Transverse colon (tissue), 4 donors: ENCODE measurements around the gene MRPL39. TPM values are rescaled to one million over a fixed set of nuclear protein-coding genes. Genes with fewer than 3 reads are reported as not detected.

Experiments used
- DNase-seq: peaks from one replicate; pipeline ENCODE4 v3.0.0-alpha.2; 2019
- H3K27ac ChIP-seq, 4 donors: fragments of 200-600 bp; sonication (generic); 2 replicates each; pipeline ENCODE4 v1.5.1; 2016 to 2018; ENCODE audit warnings: inconsistent platforms in 4 of 4
- H3K27me3 ChIP-seq: fragments of 200-600 bp; sonication (generic); 2 replicates; pipeline ENCODE4 v1.5.1; 2017; ENCODE audit warnings: inconsistent platforms
- H3K36me3 ChIP-seq, 4 donors: fragments of 200-600 bp; sonication (generic); 2 replicates each; pipeline ENCODE4 v1.5.1; 2017 to 2019; ENCODE audit warnings: inconsistent platforms in 4 of 4
- H3K4me1 ChIP-seq, 4 donors: fragments of 200-600 bp; sonication (generic); 2 replicates each; pipeline ENCODE4 v1.5.1; 2017 to 2020; ENCODE audit warnings: inconsistent platforms in 4 of 4
- H3K4me3 ChIP-seq, 4 donors: fragments of 200-600 bp; sonication (generic); 1 replicate in 1 of 4; 2 replicates in 3 of 4; pipeline versions ENCODE4 v1.5.1 to v1.6.1; 2017 to 2019; ENCODE audit warnings: inconsistent platforms in 4 of 4
- H3K9me3 ChIP-seq, 2 donors: fragments of 200-600 bp; sonication (generic); 2 replicates each; pipeline ENCODE4 v1.5.1; 2017 to 2019; ENCODE audit warnings: inconsistent platforms in 2 of 2
- CTCF ChIP-seq, 5 experiments: fragments of 200-600 bp in 3 of 5; fragments of 450-650 bp in 2 of 5; sonication (generic) in 3 of 5; IDR thresholded peaks; 1 replicate in 2 of 5; 2 replicates in 3 of 5; pipeline ENCODE4 v1.5.1; 2016 to 2017; ENCODE audit warnings: antibody characterized with exemption in 5 of 5, inconsistent platforms in 3 of 5, mild to moderate bottlenecking in 2 of 5, moderate library complexity in 1 of 5
- EP300 ChIP-seq: sonication (generic); formaldehyde crosslinking; IDR thresholded peaks from one replicate; pipeline ENCODE4 v1.6.1; 2017; ENCODE audit warnings: antibody characterized with exemption, low read depth
- POLR2A ChIP-seq: fragments of 450-650 bp; IDR thresholded peaks from one replicate; pipeline ENCODE4 v1.6.1; 2016; ENCODE audit warnings: antibody characterized with exemption, mild to moderate bottlenecking, moderate library complexity
- POLR2AphosphoS5 ChIP-seq, 3 donors: sonication (generic); formaldehyde crosslinking; IDR thresholded peaks; one replicate each; pipeline ENCODE4 v1.6.1; 2016; ENCODE audit warnings: antibody characterized with exemption in 3 of 3
- WGBS, 2 donors: methylation state at CpG; one replicate each; pipeline ENCODE4 v1.1.5; 2018; ENCODE audit warnings: low coverage in 1 of 2; 5-methylcytosine and 5-hydroxymethylcytosine counted together
- in situ Hi-C, 4 donors: fragments of 200-750 bp; cut with MboI; loops; one replicate each; pipeline versions ENCODE4 v1.15.0 to v1.15.1; 2017; ENCODE audit warnings: low sequenced_read_pairs in 3 of 4, low pct_ligation_motif_present in 1 of 4, low pct_unique_long_range_greater_than_20kb in 1 of 4
- intact Hi-C: fragments of 100-400 bp; cut with DNase I; formaldehyde crosslinking; loops from one replicate; pipeline ENCODE4 v1.15.1; 2023; ENCODE audit warnings: low total_unique reads
- total RNA-seq, 4 donors: library from RNA; depleted of rRNA; stranded (reverse); fragments of >200 nt; gene quantifications; one replicate each; pipeline ENCODE4 v1.1.0, GENCODE V29; 2016

Gene MRPL39
- total RNA-seq, 4 donors from 2014 or later, result 10.1 to 16.8 (median 14.9) TPM; not detected in 1

DNA sequence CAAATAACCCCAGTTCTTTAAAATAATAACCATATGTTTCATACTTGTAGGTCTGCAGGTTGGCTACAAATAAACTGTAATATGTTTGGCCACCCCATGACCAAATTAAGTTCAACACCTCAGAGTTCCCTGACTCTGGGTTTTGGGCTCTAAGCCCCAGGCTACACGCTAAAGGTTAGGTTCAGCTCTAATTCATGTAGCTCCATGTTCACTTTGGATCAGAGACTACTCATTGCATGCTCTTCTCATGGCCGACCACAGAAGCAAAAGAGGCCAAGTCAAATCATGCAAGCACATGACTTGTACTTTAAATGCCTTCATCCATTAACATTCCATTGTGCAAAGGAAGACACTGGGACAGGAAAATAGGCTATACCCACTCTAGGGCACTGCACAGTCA is 66.2 kb downstream of the MRPL39 start:
- Histone ChIP-seq H3K4me1 (no peaks in the 10 kb centered on the region), H3K36me3 (no peaks in the 10 kb centered on the region), H3K4me3 (no peak overlapping the region), H3K27me3 (no peaks in the 10 kb centered on the region), H3K9me3 (peaks cover 0 to 4% of the 10 kb centered on the region in 2 donors), H3K27ac (no peak overlapping the region)
- 73 to 83% methylated on average over 2 of the region's 2 CpGs for WGBS, 2 donors
- no peak for DNase-seq
- in situ Hi-C loops, result no loop called here
- TF ChIP-seq CTCF (IDR thresholded peaks at IDR 0.05) (no peak), EP300 (no peak), POLR2A (no peak), POLR2AphosphoS5 (IDR thresholded peaks at IDR 0.05) (no peak)
- intact Hi-C loops, result no loop called here

DNA sequence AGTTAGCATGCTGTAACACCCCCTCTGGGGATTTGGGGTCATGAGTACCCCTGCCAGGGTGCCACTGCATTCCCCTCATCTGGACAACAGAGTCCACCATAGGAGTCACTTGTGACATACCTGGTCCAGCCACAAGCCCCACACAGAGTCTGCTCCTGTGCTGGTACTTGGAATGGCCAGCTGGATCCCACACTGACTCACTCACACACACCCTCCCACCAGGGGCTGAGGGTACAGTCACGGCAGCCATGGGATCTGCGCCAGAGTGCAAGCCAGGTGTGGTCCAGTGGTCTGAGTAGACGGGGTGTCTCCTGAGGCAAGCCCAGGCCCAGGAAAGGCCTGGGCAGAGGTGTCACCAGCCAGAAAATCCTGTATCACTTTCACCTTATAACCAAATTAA is 67.7 kb downstream of the MRPL39 start:
- no peaks in the 10 kb centered on the region for H3K36me3 ChIP-seq
- in situ Hi-C loops, result no loop called here
- no peak for DNase-seq
- intact Hi-C loops, result no loop called here
- H3K4me1 ChIP-seq, result no peaks in the 10 kb centered on the region
- TF ChIP-seq EP300, result no peak
- no peak for TF ChIP-seq POLR2AphosphoS5 (IDR thresholded peaks at IDR 0.05)
- peaks cover 0 to 4% of the 10 kb centered on the region in 2 donors for H3K9me3 ChIP-seq
- no peak overlapping the region for H3K27ac ChIP-seq
- H3K27me3 ChIP-seq, result no peaks in the 10 kb centered on the region
- H3K4me3 ChIP-seq, result no peak overlapping the region
- 89% methylated on average over 2 of the region's 3 CpGs; no CpG with 5 or more reads in 1 of the 2 donors for WGBS, 2 donors

DNA sequence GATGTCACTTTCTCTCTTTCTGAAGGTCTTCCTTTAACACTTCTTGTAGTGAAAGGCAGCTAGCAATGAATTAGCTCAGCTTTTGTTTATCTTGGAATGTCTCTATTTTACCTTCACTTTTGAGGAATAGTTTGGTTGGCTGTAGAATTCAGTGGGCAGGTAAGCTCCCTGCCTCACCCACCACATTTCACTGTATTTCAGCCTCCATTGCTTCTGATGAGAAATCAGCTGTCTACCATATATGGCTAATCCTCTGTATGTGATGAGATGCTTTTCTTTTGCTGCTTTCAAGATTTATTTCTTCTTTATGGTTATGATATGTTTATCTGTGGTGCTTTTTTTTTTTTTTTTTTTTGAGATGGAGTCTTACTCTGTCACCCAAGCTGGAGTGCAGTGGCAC is 70.1 kb downstream of the MRPL39 start:
- in situ Hi-C loops, result no loop called here
- DNase-seq, result no peak
- no peak for TF ChIP-seq CTCF (IDR thresholded peaks at IDR 0.05)
- no peak for TF ChIP-seq EP300
- TF ChIP-seq POLR2AphosphoS5 (IDR thresholded peaks at IDR 0.05), result no peak
- TF ChIP-seq POLR2A, result no peak
- Histone ChIP-seq H3K27ac (no peak overlapping the region), H3K9me3 (peaks cover 0 to 4% of the 10 kb centered on the region in 2 donors), H3K36me3 (no peaks in the 10 kb centered on the region), H3K4me3 (no peak overlapping the region), H3K4me1 (no peaks in the 10 kb centered on the region), H3K27me3 (no peaks in the 10 kb centered on the region)
- intact Hi-C loops, result no loop called here

- intact Hi-C loops (no loop called here), in situ Hi-C loops (no loop called here)
- H3K27me3 ChIP-seq, result no peaks in the 10 kb centered on the region
- H3K4me3 ChIP-seq, result no peak overlapping the region
- no peak for TF ChIP-seq CTCF (IDR thresholded peaks at IDR 0.05)
- TF ChIP-seq POLR2A, result no peak
- no peak for TF ChIP-seq EP300
- no peak for TF ChIP-seq POLR2AphosphoS5 (IDR thresholded peaks at IDR 0.05)
- no peak overlapping the region for H3K27ac ChIP-seq
- no peak for DNase-seq
- H3K36me3 ChIP-seq, result no peaks in the 10 kb centered on the region
- no peaks in the 10 kb centered on the region for H3K4me1 ChIP-seq
- peaks cover 0 to 4% of the 10 kb centered on the region in 2 donors for H3K9me3 ChIP-seq
These were observed 70.5 kb downstream of the MRPL39 start for GRCh38 chr21:25536752-25537151.

- TF ChIP-seq CTCF (IDR thresholded peaks at IDR 0.05) (no peak), POLR2AphosphoS5 (IDR thresholded peaks at IDR 0.05) (no peak), EP300 (no peak), POLR2A (no peak)
- Histone ChIP-seq H3K4me3 (no peak overlapping the region), H3K4me1 (no peaks in the 10 kb centered on the region), H3K27ac (no peak overlapping the region), H3K27me3 (no peaks in the 10 kb centered on the region), H3K9me3 (peaks cover 0 to 4% of the 10 kb centered on the region in 2 donors), H3K36me3 (no peaks in the 10 kb centered on the region)
- DNase-seq, result no peak
- in situ Hi-C loops (no loop called here), intact Hi-C loops (no loop called here)
- WGBS, 2 donors, result 75 to 76% methylated on average over 2 of the region's 2 CpGs
These were observed 71.4 kb downstream of the MRPL39 start for GRCh38 chr21:25535849-25536248.
